ENCODE measurements around the gene ZCCHC3.

The ZCCHC3 gene

GRCh38 chr20:346033-346639 is 48.8 kb downstream of the ZCCHC3 start:
- H3K4me3 ChIP-seq (ENCODE audit: low read depth, low read length): peak overlapping the region; percentile 76
- no peak for DNase-seq (ENCODE audit: low read depth)
- TF ChIP-seq CTCF (IDR thresholded peaks at IDR 0.05; ENCODE audit: control insufficient read depth, extremely low read depth, insufficient read depth): no peak

- peak within 1 kb of the TSS; percentile 76 for H3K4me3 ChIP-seq (ENCODE audit: low read depth, low read length)
- no peak for TF ChIP-seq CTCF (IDR thresholded peaks at IDR 0.05; ENCODE audit: control insufficient read depth, extremely low read depth, insufficient read depth)
- no peak for DNase-seq (ENCODE audit: low read depth)
Observed at GRCh38 chr20:346640-347316, 49.4 kb downstream of the ZCCHC3 start, which contains the start of gene NRSN2. TSS of gene NRSN2 (plus strand) at chr20:347111. CDS start at chr20:349644, 2,533 bp downstream.

GRCh38 chr20:347317-347639 is 49.9 kb downstream of the ZCCHC3 start:
- peak overlapping the region; percentile 76 for H3K4me3 ChIP-seq (ENCODE audit: low read depth, low read length)

GRCh38 chr20:347640-348484 is 50.5 kb downstream of the ZCCHC3 start:
- H3K4me3 ChIP-seq (ENCODE audit: low read depth, low read length): peak overlapping the region; percentile 76
- no peak for TF ChIP-seq CTCF (IDR thresholded peaks at IDR 0.05; ENCODE audit: control insufficient read depth, extremely low read depth, insufficient read depth)
- no peak for DNase-seq (ENCODE audit: low read depth)

More at GRCh38 chr20:347317-347639, 49.9 kb downstream of the ZCCHC3 start:
- DNase-seq (ENCODE audit: low read depth): no peak
- TF ChIP-seq CTCF (IDR thresholded peaks at IDR 0.05; ENCODE audit: control insufficient read depth, extremely low read depth, insufficient read depth): no peak

GRCh38 chr20:348972-349841 is 51.8 kb downstream of the ZCCHC3 start:
- TF ChIP-seq CTCF (IDR thresholded peaks at IDR 0.05; ENCODE audit: control insufficient read depth, extremely low read depth, insufficient read depth): no peak
- H3K4me3 ChIP-seq (ENCODE audit: low read depth, low read length): peak overlapping the region; percentile 76; the same call in 1 of the 2 replicates
- DNase-seq (ENCODE audit: low read depth): no peak
